ENCODE measurements around the gene HOXA6.

DNA sequence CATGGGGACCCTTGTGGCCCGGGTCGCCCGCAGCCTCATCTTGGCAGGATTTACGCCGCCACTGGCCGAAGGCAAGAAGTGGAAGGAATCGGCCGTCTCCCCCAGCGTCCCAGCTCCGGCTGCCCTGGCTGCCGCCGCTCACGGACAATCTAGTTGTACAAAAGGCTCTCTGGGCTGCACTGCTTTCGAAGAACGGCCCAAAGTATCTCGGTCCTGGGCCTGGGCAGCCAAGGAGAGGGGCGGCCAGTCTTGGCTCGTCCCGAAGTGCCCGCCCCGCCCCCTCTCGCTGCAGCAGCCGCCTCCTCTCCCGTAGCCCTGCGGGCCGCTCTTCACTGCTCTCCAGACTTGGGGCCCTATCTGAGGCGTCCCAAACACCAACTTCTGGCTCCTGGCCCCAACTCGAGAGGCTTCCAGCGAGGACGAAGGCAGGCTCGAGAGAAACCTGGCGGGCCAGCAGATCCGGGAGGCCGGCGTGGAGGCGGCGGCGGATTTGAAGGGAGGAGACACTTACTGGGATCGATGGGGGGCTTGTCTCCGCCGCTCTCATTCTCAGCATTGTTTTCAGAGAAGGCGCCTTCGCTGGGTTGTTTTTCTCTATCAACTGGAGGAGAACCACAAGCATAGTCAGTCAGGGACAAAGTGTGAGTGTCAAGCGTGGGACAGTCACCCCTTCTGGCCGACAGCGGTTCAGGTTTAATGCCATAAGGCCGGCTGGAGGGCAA lies 17.0 kb upstream of the HOXA6 start:
- TF ChIP-seq, protein P1, sequence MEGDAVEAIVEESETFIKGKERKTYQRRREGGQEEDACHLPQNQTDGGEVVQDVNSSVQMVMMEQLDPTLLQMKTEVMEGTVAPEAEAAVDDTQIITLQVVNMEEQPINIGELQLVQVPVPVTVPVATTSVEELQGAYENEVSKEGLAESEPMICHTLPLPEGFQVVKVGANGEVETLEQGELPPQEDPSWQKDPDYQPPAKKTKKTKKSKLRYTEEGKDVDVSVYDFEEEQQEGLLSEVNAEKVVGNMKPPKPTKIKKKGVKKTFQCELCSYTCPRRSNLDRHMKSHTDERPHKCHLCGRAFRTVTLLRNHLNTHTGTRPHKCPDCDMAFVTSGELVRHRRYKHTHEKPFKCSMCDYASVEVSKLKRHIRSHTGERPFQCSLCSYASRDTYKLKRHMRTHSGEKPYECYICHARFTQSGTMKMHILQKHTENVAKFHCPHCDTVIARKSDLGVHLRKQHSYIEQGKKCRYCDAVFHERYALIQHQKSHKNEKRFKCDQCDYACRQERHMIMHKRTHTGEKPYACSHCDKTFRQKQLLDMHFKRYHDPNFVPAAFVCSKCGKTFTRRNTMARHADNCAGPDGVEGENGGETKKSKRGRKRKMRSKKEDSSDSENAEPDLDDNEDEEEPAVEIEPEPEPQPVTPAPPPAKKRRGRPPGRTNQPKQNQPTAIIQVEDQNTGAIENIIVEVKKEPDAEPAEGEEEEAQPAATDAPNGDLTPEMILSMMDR (IDR thresholded peaks at IDR 0.05) = no peak
- no peak for TF ChIP-seq POLR2A (IDR thresholded peaks at IDR 0.05)
